ENCODE results near the gene OSBPL5.

The OSBPL5 gene

GRCh38 chr11:3162410-3163240 lies 2.5 kb downstream of the OSBPL5 start:
- no peak for DNase-seq

- no peak for DNase-seq
Measured at GRCh38 chr11:3161720-3162409, 3.2 kb downstream of the OSBPL5 start.

- no peak for DNase-seq
Measured at GRCh38 chr11:3161309-3161708, 3.8 kb downstream of the OSBPL5 start.

- DNase-seq = peak; percentile 93
Measured at GRCh38 chr11:3160252-3161031, 4.7 kb downstream of the OSBPL5 start.

- no peak for DNase-seq
Measured at GRCh38 chr11:3159296-3160190, 5.6 kb downstream of the OSBPL5 start.

- DNase-seq = no peak
Measured at GRCh38 chr11:3158821-3159220, 6.3 kb downstream of the OSBPL5 start.

GRCh38 chr11:3158131-3158591 lies 6.9 kb downstream of the OSBPL5 start:
- DNase-seq = no peak

- no peak for DNase-seq
Measured at GRCh38 chr11:3157381-3158130, 7.6 kb downstream of the OSBPL5 start.

- DNase-seq = no peak
Measured at GRCh38 chr11:3156661-3157311, 8.3 kb downstream of the OSBPL5 start.

GRCh38 chr11:3156282-3156660 lies 8.8 kb downstream of the OSBPL5 start:
- DNase-seq = no peak

GRCh38 chr11:3155691-3156258 lies 9.3 kb downstream of the OSBPL5 start:
- peak; percentile 70 for DNase-seq

GRCh38 chr11:3155216-3155615 lies 9.9 kb downstream of the OSBPL5 start:
- no peak for DNase-seq

GRCh38 chr11:3154001-3154599 lies 11.0 kb downstream of the OSBPL5 start:
- no peak for DNase-seq

- peak; percentile 73 for DNase-seq
Measured at GRCh38 chr11:3153291-3153861, 11.7 kb downstream of the OSBPL5 start.

- no peak for DNase-seq
Measured at GRCh38 chr11:3152471-3153110, 12.5 kb downstream of the OSBPL5 start.

- no peak for DNase-seq
Measured at GRCh38 chr11:3150726-3151125, 14.4 kb downstream of the OSBPL5 start.

- no peak for DNase-seq
Measured at GRCh38 chr11:3149852-3150188, 15.3 kb downstream of the OSBPL5 start.

GRCh38 chr11:3148990-3149851 lies 15.9 kb downstream of the OSBPL5 start:
- no peak for DNase-seq
